PC-9 (cell line): ENCODE results near the gene GPR173. TPM values are rescaled to one million over a fixed set of nuclear protein-coding genes. Genes with fewer than 3 reads are reported as not detected.

Experiments used
- BruUV-seq: library from RNA; stranded (reverse); fragments of 400-500 nt; replicated peaks from 2 replicates; lab custom pipeline; 2021; lab: Mats Ljungman, UMichigan
- CTCF ChIA-PET: fragments of 300-600 bp; sonication (Branson Sonifier 250); formaldehyde crosslinking; loops from one replicate; lab custom pipeline; 2022; ENCODE audit warnings: antibody characterized with exemption; lab: Charles Lee
- POLR2A ChIA-PET: fragments of 300-600 bp; sonication (Branson Sonifier 250); formaldehyde crosslinking; loops from one replicate; lab custom pipeline; 2022; ENCODE audit warnings: antibody characterized with exemption; ENCODE audit not compliant: unreplicated experiment; lab: Charles Lee
- DNase-seq, 2 experiments: peaks; one replicate each; pipeline versions ENCODE4 v3.0.0 to v3.0.0-alpha.2; 2015 to 2022; ENCODE audit warnings: mixed read lengths in 1 of 2
- H2AFZ ChIP-seq: fragments of 200-600 bp; sonication (generic); 2 replicates; pipeline ENCODE4 v1.8.1; 2017; ENCODE audit warnings: antibody characterized with exemption
- H3F3A ChIP-seq: fragments of 200-600 bp; sonication (generic); 2 replicates; pipeline ENCODE4 v1.8.1; 2017; ENCODE audit warnings: antibody characterized with exemption, mild to moderate bottlenecking, low read depth; ENCODE audit not compliant: insufficient read depth
- H3K27ac ChIP-seq: fragments of 200-600 bp; sonication (generic); 2 replicates; pipeline ENCODE4 v1.6.1; 2016; ENCODE audit warnings: mixed run types
- H3K27me3 ChIP-seq: fragments of 200-600 bp; sonication (generic); 2 replicates; pipeline ENCODE4 v1.6.1; 2016; ENCODE audit warnings: low read depth, mixed run types; ENCODE audit not compliant: insufficient read depth
- H3K36me3 ChIP-seq: fragments of 200-600 bp; sonication (generic); 2 replicates; pipeline ENCODE4 v1.6.1; 2016; ENCODE audit warnings: low read depth, mixed run types
- H3K4me1 ChIP-seq: fragments of 200-600 bp; sonication (generic); replicated peaks from 2 replicates; pipeline ENCODE4 v1.6.1; 2016; ENCODE audit warnings: mixed run types; ENCODE audit not compliant: insufficient read depth
- H3K4me2 ChIP-seq: fragments of 200-600 bp; sonication (generic); 2 replicates; pipeline ENCODE4 v1.6.1; 2017; ENCODE audit warnings: mixed run types
- H3K4me3 ChIP-seq: fragments of 200-600 bp; sonication (generic); 2 replicates; pipeline ENCODE4 v1.6.1; 2016; ENCODE audit warnings: mixed run types
- H3K79me2 ChIP-seq: fragments of 200-600 bp; sonication (generic); 2 replicates; pipeline ENCODE4 v1.6.1; 2017; ENCODE audit warnings: low read depth, mixed run types
- H3K9me2 ChIP-seq: fragments of 200-600 bp; sonication (generic); 2 replicates; pipeline ENCODE4 v1.8.1; 2017; ENCODE audit warnings: mild to moderate bottlenecking; ENCODE audit not compliant: insufficient read depth
- H3K9me3 ChIP-seq: fragments of 200-600 bp; sonication (generic); 2 replicates; pipeline ENCODE4 v1.8.1; 2016; ENCODE audit warnings: low read depth; ENCODE audit not compliant: insufficient read depth
- H4K20me1 ChIP-seq: fragments of 200-600 bp; sonication (generic); 2 replicates; pipeline ENCODE4 v1.8.1; 2017; ENCODE audit not compliant: insufficient read depth
- EZH2 ChIP-seq: fragments of 200-600 bp; sonication (generic); IDR thresholded peaks from 2 replicates; pipeline ENCODE4 v1.8.0; 2017; ENCODE audit warnings: antibody characterized with exemption, low read depth
- intact Hi-C: fragments of 100-400 bp; cut with micrococcal nuclease; formaldehyde crosslinking; loops from one replicate; pipeline ENCODE4 v1.10.0; 2022; ENCODE audit not compliant: unreplicated experiment
- total RNA-seq: library from RNA; stranded (reverse); gene quantifications from 2 replicates; pipeline ENCODE4 v1.2.3, GENCODE V29; 2021
- TF ChIP-seq, protein P1 (sequence below): fragments of 200-600 bp; sonication (generic); conservative IDR thresholded peaks from 2 replicates; pipeline ENCODE4 v1.6.1; 2017; ENCODE audit warnings: mixed run types, antibody characterized with exemption, mild to moderate bottlenecking, moderate library complexity

GPR173 gene
- total RNA-seq, 1 experiment from 2014 or later: 5.1 TPM

DNA sequence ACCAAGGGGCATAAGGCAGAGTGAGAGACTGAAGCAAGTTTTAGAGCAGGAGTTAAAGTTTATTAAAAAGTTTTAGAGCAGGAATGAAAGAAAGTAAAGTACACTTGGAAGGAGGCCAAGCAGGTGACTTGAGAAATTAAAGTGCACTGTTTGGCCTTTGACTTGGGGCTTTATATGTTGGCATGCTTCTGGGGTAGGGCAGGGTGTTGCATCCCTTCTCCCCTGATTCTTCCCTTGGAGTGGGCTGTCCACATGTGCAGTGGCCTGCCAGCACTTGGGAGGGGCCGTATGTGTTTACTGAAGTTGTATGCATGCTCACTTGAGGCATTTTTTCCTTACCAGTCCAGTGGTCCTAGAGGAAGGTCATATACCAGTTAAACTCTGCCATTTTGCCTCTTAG lies 35.3 kb upstream of the GPR173 start:
- no peaks in the 10 kb centered on the region for H3K4me1 ChIP-seq

DNA sequence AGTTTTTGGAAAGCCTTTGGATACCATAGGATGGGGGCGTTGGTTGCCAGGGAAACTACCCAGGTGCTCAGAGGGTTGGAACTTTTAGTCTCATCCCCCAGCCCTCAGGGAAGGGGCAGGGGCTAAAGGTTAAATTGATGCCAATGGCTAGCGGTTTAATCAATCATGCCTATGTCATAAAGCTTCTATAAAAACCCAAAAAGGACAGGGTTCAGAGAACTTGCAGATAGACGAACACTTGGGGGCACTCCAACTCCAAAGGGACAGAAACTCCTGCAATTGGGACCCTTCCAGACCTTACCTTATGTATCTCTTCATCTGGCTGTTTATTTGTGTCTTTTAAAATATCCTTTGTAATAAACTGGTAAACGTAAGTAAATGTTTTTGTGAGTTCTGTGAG lies 30.0 kb upstream of the GPR173 start:
- BruUV-seq: no TSS peak
- Histone ChIP-seq H3K36me3 (no peaks in the 10 kb centered on the region), H3K27ac (no peak overlapping the region), H3K27me3 (no peaks in the 10 kb centered on the region), H3F3A (no peaks in the 10 kb centered on the region), H3K4me3 (no peak overlapping the region), H3K4me1 (no peaks in the 10 kb centered on the region), H3K9me2 (no peaks in the 10 kb centered on the region), H3K79me2 (no peaks in the 10 kb centered on the region), H2AFZ (no peak overlapping the region), H4K20me1 (no peaks in the 10 kb centered on the region), H3K9me3 (no peaks in the 10 kb centered on the region), H3K4me2 (no peak overlapping the region)
- intact Hi-C loops: no loop called here
- no peak for DNase-seq
- ChIA-PET POLR2A (no interaction called here), CTCF (no interaction called here)
- TF ChIP-seq EZH2: no peak
- TF ChIP-seq, protein P1, sequence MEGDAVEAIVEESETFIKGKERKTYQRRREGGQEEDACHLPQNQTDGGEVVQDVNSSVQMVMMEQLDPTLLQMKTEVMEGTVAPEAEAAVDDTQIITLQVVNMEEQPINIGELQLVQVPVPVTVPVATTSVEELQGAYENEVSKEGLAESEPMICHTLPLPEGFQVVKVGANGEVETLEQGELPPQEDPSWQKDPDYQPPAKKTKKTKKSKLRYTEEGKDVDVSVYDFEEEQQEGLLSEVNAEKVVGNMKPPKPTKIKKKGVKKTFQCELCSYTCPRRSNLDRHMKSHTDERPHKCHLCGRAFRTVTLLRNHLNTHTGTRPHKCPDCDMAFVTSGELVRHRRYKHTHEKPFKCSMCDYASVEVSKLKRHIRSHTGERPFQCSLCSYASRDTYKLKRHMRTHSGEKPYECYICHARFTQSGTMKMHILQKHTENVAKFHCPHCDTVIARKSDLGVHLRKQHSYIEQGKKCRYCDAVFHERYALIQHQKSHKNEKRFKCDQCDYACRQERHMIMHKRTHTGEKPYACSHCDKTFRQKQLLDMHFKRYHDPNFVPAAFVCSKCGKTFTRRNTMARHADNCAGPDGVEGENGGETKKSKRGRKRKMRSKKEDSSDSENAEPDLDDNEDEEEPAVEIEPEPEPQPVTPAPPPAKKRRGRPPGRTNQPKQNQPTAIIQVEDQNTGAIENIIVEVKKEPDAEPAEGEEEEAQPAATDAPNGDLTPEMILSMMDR: no peak

More for the DNA sequence above, 35.3 kb upstream of the GPR173 start:
- H3K4me3 ChIP-seq: no peak overlapping the region
- H3K9me2 ChIP-seq: no peaks in the 10 kb centered on the region
- no peak for TF ChIP-seq EZH2
- TF ChIP-seq, protein P1: no peak
- no peaks in the 10 kb centered on the region for H3K36me3 ChIP-seq
- H3K79me2 ChIP-seq: no peaks in the 10 kb centered on the region
- no peak overlapping the region for H3K27ac ChIP-seq
- CTCF ChIA-PET: no interaction called here
- no peak for DNase-seq
- H3K9me3 ChIP-seq: no peaks in the 10 kb centered on the region
- intact Hi-C loops: no loop called here
- H4K20me1 ChIP-seq: no peaks in the 10 kb centered on the region
- no peak overlapping the region for H2AFZ ChIP-seq
- POLR2A ChIA-PET: no interaction called here
- H3K4me2 ChIP-seq: no peak overlapping the region
- no peaks in the 10 kb centered on the region for H3F3A ChIP-seq
- no TSS peak for BruUV-seq
- H3K27me3 ChIP-seq: no peaks in the 10 kb centered on the region

DNA sequence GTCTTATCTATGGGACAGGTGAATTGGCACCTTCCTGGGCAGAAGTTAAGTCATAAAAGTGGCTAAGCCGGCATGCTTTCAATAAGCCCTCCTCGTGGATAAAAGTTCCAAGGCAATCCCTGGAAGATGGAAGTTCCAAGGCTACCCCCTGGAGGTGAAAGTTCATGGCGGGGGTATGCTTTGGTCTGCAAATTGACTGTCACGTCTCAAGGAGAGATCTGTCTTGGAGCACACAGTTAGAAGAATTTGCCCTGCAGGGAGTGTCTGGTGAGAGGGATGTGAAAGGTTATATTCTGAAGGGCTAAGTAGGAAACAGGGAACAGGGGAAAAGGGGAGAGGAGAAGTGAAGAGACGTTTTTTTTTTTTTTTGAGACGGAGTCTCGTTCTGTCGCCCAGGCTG lies 26.2 kb upstream of the GPR173 start:
- Histone ChIP-seq H3K79me2 (no peaks in the 10 kb centered on the region), H2AFZ (no peak overlapping the region), H3K9me3 (no peaks in the 10 kb centered on the region), H3K4me1 (no peaks in the 10 kb centered on the region), H4K20me1 (no peaks in the 10 kb centered on the region), H3K4me2 (no peak overlapping the region), H3K4me3 (no peak overlapping the region), H3K9me2 (no peaks in the 10 kb centered on the region), H3K36me3 (no peaks in the 10 kb centered on the region), H3F3A (no peaks in the 10 kb centered on the region), H3K27ac (no peak overlapping the region), H3K27me3 (no peaks in the 10 kb centered on the region)
- DNase-seq: no peak
- ChIA-PET CTCF (no interaction called here), POLR2A (no interaction called here)
- BruUV-seq: no TSS peak
- TF ChIP-seq, protein P1: no peak
- TF ChIP-seq EZH2: no peak
- intact Hi-C loops: no loop called here
